HG03342 (cell line): ENCODE data around the gene TJP2.
"Not testable (repeated sequence)": the region's sequence is repeated elsewhere in the genome, so short reads cannot be mapped to it uniquely, and the experiment has no call there.

Experiments
- ATAC-seq: cut with Tn5 transposase; IDR thresholded peaks from one replicate; pipeline ENCODE4 v1.9.1; 2021; ENCODE audit warnings: mild to moderate bottlenecking, moderate library complexity; ENCODE audit not compliant: unreplicated experiment

The TJP2 gene

GRCh38 chr9:69276775-69277174 lies 102.7 kb downstream of the TJP2 start:
- no peak for ATAC-seq

GRCh38 chr9:69279084-69279731 lies 105.1 kb downstream of the TJP2 start:
- ATAC-seq = peak; percentile 72

GRCh38 chr9:69279733-69280132 lies 105.7 kb downstream of the TJP2 start:
- ATAC-seq = no peak

- no peak for ATAC-seq
Measured at GRCh38 chr9:69283003-69283402, 108.9 kb downstream of the TJP2 start.

- ATAC-seq = no peak
Measured at GRCh38 chr9:69292078-69292477, 118.0 kb downstream of the TJP2 start.

GRCh38 chr9:69293156-69293555 lies 119.1 kb downstream of the TJP2 start:
- no peak for ATAC-seq

- no peak for ATAC-seq
Measured at GRCh38 chr9:69295872-69296552, 121.9 kb downstream of the TJP2 start.

GRCh38 chr9:69297300-69297980 lies 123.4 kb downstream of the TJP2 start:
- ATAC-seq = no peak

GRCh38 chr9:69299315-69299714 lies 125.2 kb downstream of the TJP2 start:
- ATAC-seq = no peak

GRCh38 chr9:69299826-69300225 lies 125.7 kb downstream of the TJP2 start:
- ATAC-seq = no peak

- ATAC-seq = no peak
Measured at GRCh38 chr9:69303331-69303730, 129.3 kb downstream of the TJP2 start.

GRCh38 chr9:69306895-69307445 lies 132.9 kb downstream of the TJP2 start:
- ATAC-seq = not testable (repeated sequence)

GRCh38 chr9:69307446-69308205 lies 133.5 kb downstream of the TJP2 start:
- ATAC-seq = no peak

- no peak for ATAC-seq
Measured at GRCh38 chr9:69308206-69308931, 134.3 kb downstream of the TJP2 start.

GRCh38 chr9:69313175-69313574 lies 139.1 kb downstream of the TJP2 start:
- no peak for ATAC-seq

- ATAC-seq = no peak
Measured at GRCh38 chr9:69314547-69314946, 140.5 kb downstream of the TJP2 start.

GRCh38 chr9:69317081-69317480 lies 143.0 kb downstream of the TJP2 start:
- ATAC-seq = no peak

GRCh38 chr9:69317894-69318293 lies 143.8 kb downstream of the TJP2 start:
- ATAC-seq = peak; percentile 93

- ATAC-seq = no peak
Measured at GRCh38 chr9:69319324-69320025, 145.4 kb downstream of the TJP2 start.

GRCh38 chr9:69322256-69322655 lies 148.2 kb downstream of the TJP2 start:
- ATAC-seq = no peak
